Fibroblast of upper back skin (primary cell): ENCODE measurements around the gene CTCFL.
"Not testable (repeated sequence)": the region's sequence is repeated elsewhere in the genome, so short reads cannot be mapped to it uniquely, and the experiment has no call there.

Source experiments
- DNase-seq: peaks from one replicate; pipeline ENCODE4 v3.0.0-alpha.2; 2013

CTCFL gene

GRCh38 chr20:57479196-57479595 is 45.7 kb downstream of the CTCFL start:
- DNase-seq = no peak

DNA sequence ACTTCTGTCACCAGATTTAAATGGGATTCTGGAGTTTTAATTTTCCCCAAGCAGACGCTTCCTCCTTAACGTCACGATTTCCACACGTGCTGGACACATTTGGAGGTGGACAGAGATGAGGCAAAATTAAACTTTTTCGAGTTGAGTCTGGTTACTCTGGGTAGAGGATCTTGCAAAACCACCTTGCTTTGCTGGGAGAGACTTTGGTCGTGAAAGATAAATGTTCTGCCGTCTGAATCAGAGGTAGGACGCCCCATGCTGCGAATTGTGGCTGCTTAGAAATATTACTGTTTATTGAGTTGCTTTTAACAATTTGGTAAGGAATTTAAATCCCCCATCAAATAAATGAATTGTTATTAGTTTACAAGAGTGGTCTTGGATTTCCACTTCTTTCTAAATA is 46.8 kb downstream of the CTCFL start:
- no peak for DNase-seq

- no peak for DNase-seq
These were observed 48.1 kb downstream of the CTCFL start for GRCh38 chr20:57476641-57477461.

DNA sequence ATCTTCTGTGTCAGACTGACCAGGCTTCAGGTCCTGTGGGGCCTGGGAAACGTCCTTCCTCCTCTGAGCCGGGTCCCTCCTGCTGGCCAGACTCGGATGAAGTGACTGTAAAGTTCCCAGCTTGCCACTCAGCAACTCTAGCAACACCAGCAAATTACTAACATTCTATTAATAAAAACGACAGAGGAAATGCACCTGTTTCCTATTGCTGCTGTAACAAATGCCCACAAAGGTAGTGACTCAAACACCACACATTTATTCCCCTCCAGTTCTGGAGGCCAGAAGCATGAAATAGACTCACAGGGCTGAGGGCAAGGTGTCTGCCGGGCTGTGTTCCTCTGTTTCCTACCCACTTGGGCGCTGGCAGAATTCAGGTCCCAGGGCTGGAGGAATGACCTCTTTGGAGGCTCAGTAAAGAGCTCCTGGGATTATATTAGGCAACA is 48.8 kb downstream of the CTCFL start:
- no peak for DNase-seq

GRCh38 chr20:57475388-57476083 is 49.4 kb downstream of the CTCFL start:
- no peak for DNase-seq

- no peak for DNase-seq
These were observed 50.1 kb downstream of the CTCFL start for GRCh38 chr20:57474816-57475215.

DNA sequence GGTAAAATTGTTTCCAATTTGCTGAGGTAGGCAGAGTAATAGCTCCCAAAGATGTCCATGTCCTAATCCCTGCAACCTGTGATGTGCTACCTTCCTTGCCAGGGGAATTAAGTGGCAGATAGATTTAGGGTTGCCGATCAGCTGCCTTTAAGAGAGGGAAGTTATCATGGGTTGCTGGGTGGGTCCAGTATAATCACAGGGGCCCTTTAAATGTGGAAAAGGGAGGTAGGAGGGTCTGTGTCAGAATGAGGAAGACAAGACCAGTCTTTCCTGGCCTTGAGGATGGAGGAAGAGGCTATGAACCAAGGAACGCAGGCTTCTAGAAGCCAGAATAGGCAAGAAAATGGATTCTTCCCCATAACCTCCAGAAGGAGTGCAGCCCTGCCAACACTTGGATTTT is 50.7 kb downstream of the CTCFL start:
- DNase-seq = no peak

DNA sequence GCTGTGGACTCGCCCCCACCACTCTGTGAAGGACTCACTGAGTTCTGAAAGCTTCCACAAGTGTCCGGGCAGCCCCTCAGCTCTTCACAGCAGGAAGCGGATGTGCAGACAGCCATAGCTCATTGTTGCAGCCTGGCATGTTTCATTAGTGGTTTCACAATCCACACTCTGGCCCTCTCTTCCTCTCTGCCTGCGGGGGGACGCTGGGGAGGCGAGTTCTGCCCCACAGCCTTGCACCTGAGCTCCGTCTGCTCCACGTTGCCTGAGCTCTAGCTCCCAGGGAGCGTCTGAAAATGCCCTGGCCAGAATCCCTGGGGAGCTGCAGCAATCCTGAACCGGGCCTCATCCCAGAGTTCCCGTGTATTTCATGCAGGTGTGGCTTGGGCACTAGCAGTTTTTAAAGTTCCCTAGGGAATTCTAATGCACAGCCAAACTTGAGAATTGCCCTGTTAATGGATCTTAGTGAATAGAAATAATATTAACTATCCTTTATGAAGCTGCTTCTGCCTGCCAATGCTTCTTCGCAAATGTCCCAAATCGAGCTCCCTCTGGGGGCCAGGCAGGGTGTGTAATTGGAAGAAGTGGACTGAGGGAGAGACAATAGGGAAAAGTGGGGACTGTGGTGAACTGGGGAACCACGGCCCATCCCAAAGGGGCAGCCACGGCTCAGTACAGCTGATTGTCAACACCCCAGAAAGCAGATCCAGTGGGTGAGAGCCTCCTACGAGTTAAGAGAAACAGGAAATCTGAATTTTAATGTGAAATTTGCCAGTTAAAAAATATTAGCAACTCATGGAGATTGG is 51.5 kb downstream of the CTCFL start:
- DNase-seq = peak; percentile 22

GRCh38 chr20:57472474-57472873 is 52.5 kb downstream of the CTCFL start:
- DNase-seq = not testable (repeated sequence)

DNA sequence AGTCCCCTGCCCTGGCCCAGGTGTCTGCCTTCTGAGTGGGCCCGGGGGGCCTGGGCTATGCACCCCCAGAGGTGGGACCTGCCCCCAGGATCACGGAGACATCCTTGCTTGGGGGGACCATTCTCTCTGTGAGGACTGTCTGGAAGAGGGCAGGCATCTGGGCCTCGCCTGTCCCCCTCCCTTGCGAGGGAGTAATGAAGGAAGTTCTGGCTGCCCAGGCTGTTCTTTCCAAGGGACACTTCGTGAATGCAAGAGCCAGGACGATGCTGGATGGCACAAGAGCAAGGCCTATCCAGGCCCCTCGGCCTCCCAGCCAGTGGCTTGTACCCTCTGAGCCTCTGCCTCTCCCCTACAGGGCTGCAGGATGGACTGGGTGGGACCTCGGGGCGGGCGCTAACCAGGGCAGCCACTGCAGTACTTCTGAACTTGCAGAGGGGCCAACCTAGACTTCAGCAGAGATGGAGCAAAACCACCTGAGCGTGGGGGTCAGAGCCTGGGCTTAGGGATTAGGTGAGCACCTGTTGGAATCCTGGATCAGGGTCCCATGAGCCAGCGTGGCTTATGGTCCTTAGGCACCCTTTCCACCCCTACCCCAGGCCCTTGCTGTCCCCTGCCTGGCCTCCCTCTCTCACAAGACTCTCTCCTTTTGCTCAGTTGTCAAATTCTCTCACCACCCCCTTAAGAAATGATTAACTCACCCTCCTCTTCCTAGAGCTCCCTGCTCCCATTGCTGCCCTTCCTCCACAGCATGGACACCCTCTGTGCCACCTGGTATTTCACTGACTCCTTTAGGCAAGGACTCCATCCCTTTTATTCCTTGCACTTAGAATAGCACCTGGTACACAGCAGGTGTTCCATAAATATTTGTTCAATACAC is 53.2 kb downstream of the CTCFL start:
- no peak for DNase-seq

DNA sequence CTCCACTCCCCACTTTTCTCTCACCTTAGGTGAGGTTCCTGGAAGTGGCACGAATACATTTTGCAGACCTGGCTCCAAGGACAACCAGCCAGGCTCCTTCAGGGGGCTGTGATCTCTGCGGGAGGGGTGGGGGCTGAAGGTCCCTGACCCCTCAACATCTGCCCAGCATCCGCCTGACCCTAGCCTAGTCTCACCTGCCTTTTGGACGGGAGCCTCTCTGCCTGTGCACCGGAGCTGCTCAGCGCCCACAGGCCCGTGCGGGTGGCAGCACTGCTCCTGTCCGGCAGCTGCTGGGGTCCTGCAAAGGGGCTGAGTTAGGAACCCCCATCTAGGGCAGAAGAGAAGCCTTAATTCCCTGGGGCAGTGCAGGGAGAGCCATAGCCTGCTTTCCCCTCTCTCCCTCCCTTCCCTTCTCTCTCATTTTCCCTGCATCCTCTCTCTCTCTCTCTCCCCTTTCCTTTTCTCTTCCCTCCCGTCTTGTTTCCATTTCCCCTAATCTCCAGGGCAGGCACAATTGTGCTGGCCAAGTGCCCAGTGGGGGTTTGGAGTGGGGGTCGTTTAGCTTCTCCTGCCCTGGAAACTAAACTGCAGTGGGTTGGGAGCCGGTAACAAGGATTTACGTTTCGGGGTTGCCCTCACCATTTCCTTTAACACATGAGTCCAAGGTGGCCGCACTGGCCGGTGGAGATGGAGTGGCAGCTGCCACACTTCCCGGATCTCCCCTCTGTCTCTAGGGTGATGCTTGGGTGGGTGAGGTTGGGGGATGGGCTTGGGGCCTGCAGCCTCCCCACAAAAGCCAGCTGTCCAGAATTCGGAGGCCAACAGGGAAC is 54.1 kb downstream of the CTCFL start:
- DNase-seq = no peak

- DNase-seq = no peak
These were observed 54.8 kb downstream of the CTCFL start for GRCh38 chr20:57470212-57470522.

DNA sequence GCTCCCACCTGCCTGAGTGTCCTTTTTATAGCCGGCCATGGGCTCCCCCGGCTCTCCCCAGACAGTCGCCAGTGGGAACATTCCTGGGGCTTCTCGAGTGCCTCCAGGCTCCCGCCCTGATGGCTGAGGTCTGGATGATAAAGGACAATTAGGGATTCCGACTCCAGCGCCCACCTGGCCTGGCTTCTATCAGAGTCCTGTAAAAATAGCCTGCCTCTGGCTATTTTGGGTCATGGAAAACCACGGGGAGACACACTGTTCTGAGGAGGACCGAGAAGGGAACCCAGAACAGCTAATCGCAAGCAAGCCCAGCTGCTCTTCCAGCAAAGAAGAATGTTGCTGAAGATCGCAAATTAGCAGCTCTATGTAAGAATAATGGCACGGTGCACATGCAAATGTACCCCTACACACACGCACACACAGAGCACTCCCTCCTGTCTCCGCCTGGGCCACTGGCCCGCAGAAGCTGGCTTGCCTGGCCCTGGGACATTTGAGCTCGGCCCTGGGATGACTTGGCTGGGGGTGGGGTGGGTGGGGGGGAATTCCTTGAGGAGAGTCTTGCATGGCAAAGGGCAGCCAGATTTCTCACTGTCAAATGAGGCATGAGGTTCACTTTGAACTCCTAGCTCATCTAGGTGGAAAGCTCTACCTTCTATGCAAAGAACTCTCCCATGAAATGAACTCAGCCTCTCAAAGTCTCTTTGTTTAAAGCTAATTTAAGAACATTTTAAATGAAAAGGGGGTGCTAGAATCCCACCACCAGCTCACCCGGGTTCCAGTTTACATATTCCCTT is 55.3 kb downstream of the CTCFL start:
- DNase-seq = no peak

DNA sequence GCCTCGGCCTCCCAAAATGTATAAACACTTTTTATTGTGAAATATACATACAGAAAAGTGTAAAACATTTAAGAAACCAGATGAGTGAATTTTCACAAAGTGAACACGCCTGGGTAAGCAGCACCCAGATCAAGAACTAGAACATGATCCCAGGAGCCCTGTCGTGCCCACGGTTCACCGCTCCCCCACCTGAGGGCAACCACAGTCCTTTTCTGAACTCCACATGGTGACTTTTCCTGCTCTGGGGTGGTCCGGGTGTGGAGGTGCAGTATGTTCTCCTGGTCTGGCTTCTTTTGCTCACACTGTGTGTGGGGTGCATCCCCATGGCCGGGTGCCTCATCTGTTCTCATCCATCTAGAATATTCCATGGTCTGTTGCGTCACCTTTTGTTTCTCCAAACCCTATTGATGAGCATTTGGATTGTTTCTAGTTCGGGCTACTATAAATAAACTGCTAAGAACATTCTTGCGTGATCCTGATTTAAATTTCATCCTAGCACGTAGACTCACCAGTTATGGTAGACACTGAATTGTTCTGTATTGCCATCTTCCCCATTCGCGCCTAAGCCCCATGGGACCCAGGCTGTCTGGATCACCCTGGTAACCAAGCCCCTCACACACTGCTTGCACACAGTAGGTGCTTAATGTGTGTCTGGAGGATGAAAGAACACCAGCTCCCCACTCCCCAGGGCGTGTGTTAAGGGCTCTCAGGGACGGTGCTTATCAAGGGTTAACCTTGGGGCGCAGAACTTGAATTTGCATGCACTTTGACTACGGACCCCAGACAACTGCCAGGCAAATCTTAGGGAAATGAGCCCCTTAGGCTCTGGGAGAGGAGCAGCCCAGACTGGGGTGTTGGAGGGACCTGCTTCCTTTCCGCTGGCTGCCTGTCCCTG is 56.2 kb downstream of the CTCFL start:
- DNase-seq = no peak

DNA sequence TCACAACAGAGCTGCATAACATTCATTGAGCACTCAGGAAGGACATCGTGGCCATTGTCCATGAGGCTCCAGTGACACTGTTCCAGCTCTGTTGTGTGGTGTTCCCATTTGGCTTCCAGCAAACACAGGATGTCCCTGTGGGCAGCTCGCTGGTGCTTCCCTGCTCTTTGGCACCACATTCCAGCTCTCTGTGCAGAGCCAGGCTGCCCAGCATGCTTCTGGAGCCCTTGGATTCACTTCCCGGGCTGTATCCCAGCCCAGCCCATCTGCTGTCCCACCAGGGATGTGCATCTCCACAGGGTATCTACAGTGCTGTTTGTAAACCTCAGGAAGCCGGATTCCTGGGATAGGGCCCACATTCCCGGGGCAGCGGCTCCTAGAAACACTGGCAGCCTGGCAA is 57.2 kb downstream of the CTCFL start:
- no peak for DNase-seq

GRCh38 chr20:57465943-57466342 is 59.0 kb downstream of the CTCFL start:
- DNase-seq = no peak

- no peak for DNase-seq
These were observed 59.5 kb downstream of the CTCFL start for GRCh38 chr20:57465486-57465885.

GRCh38 chr20:57464642-57465211 is 60.2 kb downstream of the CTCFL start:
- no peak for DNase-seq

GRCh38 chr20:57462781-57463180 is 62.2 kb downstream of the CTCFL start:
- DNase-seq = no peak
